Caco-2 (cell line): ENCODE measurements around the gene ST6GALNAC6. TPM values are rescaled to one million over a fixed set of nuclear protein-coding genes. Genes with fewer than 3 reads are reported as not detected.

Source experiments
- BruUV-seq: library from RNA; stranded (reverse); fragments of 400-500 nt; replicated peaks from 2 replicates; lab custom pipeline; 2021; lab: Mats Ljungman, UMichigan
- CTCF ChIA-PET: fragments of 300-600 bp; sonication (Branson Sonifier 250); formaldehyde crosslinking; loops from one replicate; lab custom pipeline; 2022; ENCODE audit warnings: antibody characterized with exemption; lab: Charles Lee
- POLR2A ChIA-PET: fragments of 300-600 bp; sonication (Branson Sonifier 250); formaldehyde crosslinking; loops from one replicate; lab custom pipeline; 2022; ENCODE audit warnings: antibody characterized with exemption; lab: Charles Lee
- DNase-seq, 2 experiments: peaks; one replicate each; pipeline versions ENCODE4 v3.0.0 to v3.0.0-alpha.2; 2020 to 2022
- H3K27me3 ChIP-seq: replicated peaks from 2 replicates; pipeline ENCODE4 v1.6.0; 2011; ENCODE audit warnings: low read length; ENCODE audit not compliant: control insufficient read depth, insufficient read depth
- H3K36me3 ChIP-seq: 2 replicates; pipeline ENCODE4 v1.5.1; 2011; ENCODE audit warnings: low read length; ENCODE audit not compliant: control insufficient read depth, insufficient read depth
- H3K4me1 ChIP-seq: fragments of 250-450 bp; sonication (Bioruptor Pico); 2 replicates; pipeline ENCODE4 v1.5.1; 2020; ENCODE audit warnings: mild to moderate bottlenecking
- H3K4me3 ChIP-seq: 2 replicates; pipeline ENCODE4 v1.5.1; 2011; ENCODE audit warnings: low read depth, mild to moderate bottlenecking, control low read depth, low read length
- H3K9me3 ChIP-seq: fragments of 250-450 bp; sonication (Bioruptor Pico); 2 replicates; pipeline ENCODE4 v1.5.1; 2020; ENCODE audit warnings: mild to moderate bottlenecking, moderate library complexity
- H3K27ac Mint-ChIP-seq: one replicate; pipeline ENCODE4 v1.8.0; 2022; ENCODE audit warnings: mixed read lengths; ENCODE audit not compliant: unreplicated experiment
- H3K27me3 Mint-ChIP-seq: one replicate; pipeline ENCODE4 v1.8.0; 2022; ENCODE audit warnings: mixed read lengths; ENCODE audit not compliant: insufficient read depth, unreplicated experiment
- H3K36me3 Mint-ChIP-seq: one replicate; pipeline ENCODE4 v1.8.0; 2022; ENCODE audit warnings: mild to moderate bottlenecking, mixed read lengths; ENCODE audit not compliant: insufficient read depth, unreplicated experiment
- H3K4me1 Mint-ChIP-seq: one replicate; pipeline ENCODE4 v1.8.0; 2022; ENCODE audit warnings: low read depth, mixed read lengths; ENCODE audit not compliant: unreplicated experiment
- H3K4me3 Mint-ChIP-seq: one replicate; pipeline ENCODE4 v1.8.0; 2022; ENCODE audit warnings: mild to moderate bottlenecking, moderate library complexity, mixed read lengths; ENCODE audit not compliant: unreplicated experiment
- H3K9me3 Mint-ChIP-seq: one replicate; pipeline ENCODE4 v1.8.0; 2022; ENCODE audit warnings: mixed read lengths; ENCODE audit not compliant: unreplicated experiment
- CTCF ChIP-seq, 2 experiments: fragments of 200-600 bp in 1 of 2; IDR thresholded peaks; 1 replicate in 1 of 2; 2 replicates in 1 of 2; pipeline versions ENCODE4 v1.5.1 to v1.8.0; 2011 to 2022; ENCODE audit warnings: antibody characterized with exemption in 1 of 2, control low read depth in 1 of 2, inconsistent platforms in 1 of 2, low read depth in 1 of 2, low read length in 1 of 2, mild to moderate bottlenecking in 1 of 2, moderate library complexity in 1 of 2; ENCODE audit not compliant: insufficient read depth in 1 of 2, severe bottlenecking in 1 of 2, unreplicated experiment in 1 of 2
- intact Hi-C: fragments of 100-400 bp; cut with micrococcal nuclease; formaldehyde crosslinking; loops from one replicate; pipeline ENCODE4 v1.10.0; 2022; ENCODE audit not compliant: unreplicated experiment
- total RNA-seq: library from RNA; stranded (reverse); gene quantifications from 2 replicates; pipeline ENCODE4 v1.2.3, GENCODE V29; 2022

The ST6GALNAC6 gene
- total RNA-seq, 1 experiment from 2014 or later, result 20.7 TPM

GRCh38 chr9:127944586-127945218 is 45.3 kb upstream of the ST6GALNAC6 start:
- no peaks in the 10 kb centered on the region for H3K9me3 Mint-ChIP-seq
- TF ChIP-seq CTCF (IDR thresholded peaks at IDR 0.05; ENCODE audit: insufficient read depth in 1 of 2, low read depth in 1 of 2, low read length in 1 of 2, severe bottlenecking in 1 of 2, unreplicated experiment in 1 of 2), result no peak
- ChIA-PET CTCF (interaction anchor here (1.3 to 1.8 kb wide), 2 partner anchors 10 to 124 kb away, joined by 10 read pairs; partner anchors contain the start of genes NAIF1 and SLC25A25), POLR2A (no interaction called here)
- H3K4me1 ChIP-seq, result 0 out of 2 replicates have a peak, but pooled peaks cover 3% of the 10 kb centered on the region
- peaks cover 6% of the 10 kb centered on the region for H3K36me3 ChIP-seq
- no peaks in the 10 kb centered on the region for H3K4me1 Mint-ChIP-seq
- H3K4me3 ChIP-seq, result no peak overlapping the region
- BruUV-seq, result no TSS peak
- no peaks in the 10 kb centered on the region for H3K27me3 Mint-ChIP-seq
- H3K36me3 Mint-ChIP-seq, result peaks cover 59% of the 10 kb centered on the region
- H3K9me3 ChIP-seq, result no peaks in the 10 kb centered on the region
- no peak overlapping the region for H3K4me3 Mint-ChIP-seq
- H3K27ac Mint-ChIP-seq, result no peak overlapping the region
- no peak for DNase-seq
- no peaks in the 10 kb centered on the region for H3K27me3 ChIP-seq
- intact Hi-C loops, result loop anchor here (5.0 kb wide), 1 partner anchor 38 kb away; the partner anchor contains the start of gene EEIG1

DNA sequence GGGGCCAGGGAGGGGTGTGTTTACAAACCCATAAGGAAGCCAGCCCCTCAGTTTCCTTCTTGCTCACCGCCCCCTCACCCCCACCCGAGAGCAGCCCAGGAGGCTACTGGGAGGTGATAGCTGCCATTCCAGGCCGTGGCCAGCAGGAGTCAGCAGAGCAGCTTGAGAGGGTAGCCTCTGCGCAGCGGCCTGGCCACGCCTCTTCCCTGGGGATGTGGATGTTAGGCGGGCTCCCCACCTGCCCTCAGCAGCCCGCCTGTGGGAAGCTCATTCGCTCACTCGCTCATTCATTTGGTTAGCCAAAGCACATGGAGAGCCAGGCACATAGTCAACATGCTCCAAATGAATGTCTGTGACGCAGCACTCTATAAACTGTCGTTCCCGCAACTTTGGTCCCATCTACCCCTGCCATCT is 44.3 kb upstream of the ST6GALNAC6 start:
- no TSS peak for BruUV-seq
- peaks cover 6% of the 10 kb centered on the region for H3K36me3 ChIP-seq
- H3K4me3 ChIP-seq, result no peak overlapping the region
- intact Hi-C loops, result loop anchor here (1.0 to 5.0 kb wide), 3 partner anchors 39 to 174 kb away; partner anchors contain the start of gene EEIG1
- no peaks in the 10 kb centered on the region for H3K27me3 ChIP-seq
- no peaks in the 10 kb centered on the region for H3K4me1 Mint-ChIP-seq
- ChIA-PET CTCF (interaction anchor here (0.6 to 2.1 kb wide), 14 partner anchors 9 to 335 kb away, joined by 3 to 16 read pairs (median 5); partner anchors contain the start of genes EEIG1, NAIF1 and SLC25A25), POLR2A (no interaction called here)
- DNase-seq, result peak; percentile 81 to 82
- no peaks in the 10 kb centered on the region for H3K9me3 ChIP-seq
- H3K27ac Mint-ChIP-seq, result no peak overlapping the region
- H3K4me3 Mint-ChIP-seq, result no peak overlapping the region
- no peaks in the 10 kb centered on the region for H3K27me3 Mint-ChIP-seq
- H3K36me3 Mint-ChIP-seq, result peaks cover 63% of the 10 kb centered on the region
- no peaks in the 10 kb centered on the region for H3K9me3 Mint-ChIP-seq
- 0 out of 2 replicates have a peak, but pooled peaks cover 3% of the 10 kb centered on the region for H3K4me1 ChIP-seq
- TF ChIP-seq CTCF (IDR thresholded peaks at IDR 0.05; ENCODE audit: insufficient read depth in 1 of 2, low read depth in 1 of 2, low read length in 1 of 2, severe bottlenecking in 1 of 2, unreplicated experiment in 1 of 2), result peak; percentile 77 to 89

- ChIA-PET CTCF (interaction anchor here (0.6 to 2.1 kb wide), 19 partner anchors 9 to 335 kb away, joined by 3 to 16 read pairs (median 4); partner anchors contain the start of genes EEIG1, NAIF1 and SLC25A25), POLR2A (no interaction called here)
- Histone ChIP-seq H3K36me3 (peaks cover 6% of the 10 kb centered on the region), H3K4me3 (no peak overlapping the region), H3K4me1 (0 out of 2 replicates have a peak, but pooled peaks cover 3% of the 10 kb centered on the region), H3K9me3 (no peaks in the 10 kb centered on the region), H3K27me3 (no peaks in the 10 kb centered on the region)
- BruUV-seq, result no TSS peak
- no peak for TF ChIP-seq CTCF (IDR thresholded peaks at IDR 0.05; ENCODE audit: insufficient read depth in 1 of 2, low read depth in 1 of 2, low read length in 1 of 2, severe bottlenecking in 1 of 2, unreplicated experiment in 1 of 2)
- Mint-ChIP-seq H3K4me3 (no peak overlapping the region), H3K4me1 (no peaks in the 10 kb centered on the region), H3K27me3 (no peaks in the 10 kb centered on the region), H3K9me3 (no peaks in the 10 kb centered on the region), H3K36me3 (peaks cover 66% of the 10 kb centered on the region), H3K27ac (no peak overlapping the region)
- no peak for DNase-seq
- intact Hi-C loops, result loop anchor here (1.0 to 5.0 kb wide), 3 partner anchors 39 to 174 kb away; partner anchors contain the start of gene EEIG1
These were observed 43.7 kb upstream of the ST6GALNAC6 start for GRCh38 chr9:127943011-127943662.
